ENCODE data around the gene SYNDIG1. TPM values are rescaled to one million over a fixed set of nuclear protein-coding genes. Genes with fewer than 3 reads are reported as not detected.

Gene SYNDIG1
- total RNA-seq, 1 donor: 1.6 TPM

DNA sequence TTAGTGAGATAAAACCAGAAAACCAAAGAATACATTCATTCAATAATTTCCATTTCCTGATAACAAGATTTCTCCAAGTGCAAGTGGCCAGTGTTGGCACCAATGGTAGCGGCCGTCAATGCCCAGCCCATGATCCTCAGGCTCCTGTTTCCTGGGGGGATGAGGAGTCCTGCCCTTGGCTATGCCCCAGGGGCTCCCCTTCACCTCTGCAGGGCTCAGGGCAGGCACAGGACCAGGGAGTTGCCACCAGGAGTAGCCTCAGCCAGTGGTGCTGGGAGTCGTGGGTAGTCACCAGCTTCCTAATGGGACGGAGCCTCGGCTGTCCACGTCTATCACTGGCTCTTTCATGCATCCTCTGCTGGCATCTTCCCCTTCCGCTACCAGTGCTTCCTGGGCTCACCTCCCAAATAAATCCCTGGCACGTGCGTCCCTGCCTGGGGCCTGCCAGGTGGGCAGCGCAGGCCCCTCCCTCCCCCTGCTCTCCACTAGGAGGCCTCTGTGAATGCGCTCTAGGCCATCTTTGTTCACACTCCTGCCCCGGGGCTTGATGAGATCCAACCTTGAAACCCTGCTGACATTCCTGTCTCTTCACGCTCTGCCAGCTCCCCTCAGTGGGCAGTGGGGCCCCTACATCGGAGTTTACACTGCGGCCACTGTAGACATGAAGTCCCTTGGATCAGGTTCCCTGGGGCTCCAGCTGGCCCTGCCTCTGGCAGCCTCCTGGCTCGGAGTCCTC, 215.7 kb downstream of the SYNDIG1 start:
- TF ChIP-seq, protein P1, sequence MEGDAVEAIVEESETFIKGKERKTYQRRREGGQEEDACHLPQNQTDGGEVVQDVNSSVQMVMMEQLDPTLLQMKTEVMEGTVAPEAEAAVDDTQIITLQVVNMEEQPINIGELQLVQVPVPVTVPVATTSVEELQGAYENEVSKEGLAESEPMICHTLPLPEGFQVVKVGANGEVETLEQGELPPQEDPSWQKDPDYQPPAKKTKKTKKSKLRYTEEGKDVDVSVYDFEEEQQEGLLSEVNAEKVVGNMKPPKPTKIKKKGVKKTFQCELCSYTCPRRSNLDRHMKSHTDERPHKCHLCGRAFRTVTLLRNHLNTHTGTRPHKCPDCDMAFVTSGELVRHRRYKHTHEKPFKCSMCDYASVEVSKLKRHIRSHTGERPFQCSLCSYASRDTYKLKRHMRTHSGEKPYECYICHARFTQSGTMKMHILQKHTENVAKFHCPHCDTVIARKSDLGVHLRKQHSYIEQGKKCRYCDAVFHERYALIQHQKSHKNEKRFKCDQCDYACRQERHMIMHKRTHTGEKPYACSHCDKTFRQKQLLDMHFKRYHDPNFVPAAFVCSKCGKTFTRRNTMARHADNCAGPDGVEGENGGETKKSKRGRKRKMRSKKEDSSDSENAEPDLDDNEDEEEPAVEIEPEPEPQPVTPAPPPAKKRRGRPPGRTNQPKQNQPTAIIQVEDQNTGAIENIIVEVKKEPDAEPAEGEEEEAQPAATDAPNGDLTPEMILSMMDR (IDR thresholded peaks at IDR 0.05; ENCODE audit: insufficient read depth, low read length): no peak
- no peak overlapping the region for H3K4me3 ChIP-seq (ENCODE audit: low read depth, low read length)
- DNase-seq (ENCODE audit: low read depth): no peak

DNA sequence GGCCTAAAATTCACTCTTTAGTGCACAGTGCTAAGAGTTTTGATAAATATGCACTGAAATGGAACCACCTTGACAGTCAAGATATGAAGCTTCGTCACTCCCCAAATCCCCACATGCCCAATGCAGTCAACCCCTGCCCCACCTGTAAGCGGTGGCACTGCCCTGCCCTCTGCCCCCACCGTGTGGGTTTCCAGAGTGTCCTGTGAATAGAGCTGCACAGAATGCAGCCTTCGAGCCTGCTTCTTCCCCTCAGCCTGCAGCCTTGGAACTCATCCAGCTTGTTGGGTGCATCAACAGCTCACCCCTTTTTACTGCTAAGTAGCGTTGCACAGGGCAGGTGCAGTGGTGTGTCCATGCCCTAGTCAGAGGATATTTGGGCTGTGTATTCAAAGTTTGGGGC, 216.3 kb downstream of the SYNDIG1 start:
- TF ChIP-seq, protein P1 (IDR thresholded peaks at IDR 0.05; ENCODE audit: insufficient read depth, low read length): no peak
- H3K4me3 ChIP-seq (ENCODE audit: low read depth, low read length): no peak overlapping the region
- no peak for DNase-seq (ENCODE audit: low read depth)

DNA sequence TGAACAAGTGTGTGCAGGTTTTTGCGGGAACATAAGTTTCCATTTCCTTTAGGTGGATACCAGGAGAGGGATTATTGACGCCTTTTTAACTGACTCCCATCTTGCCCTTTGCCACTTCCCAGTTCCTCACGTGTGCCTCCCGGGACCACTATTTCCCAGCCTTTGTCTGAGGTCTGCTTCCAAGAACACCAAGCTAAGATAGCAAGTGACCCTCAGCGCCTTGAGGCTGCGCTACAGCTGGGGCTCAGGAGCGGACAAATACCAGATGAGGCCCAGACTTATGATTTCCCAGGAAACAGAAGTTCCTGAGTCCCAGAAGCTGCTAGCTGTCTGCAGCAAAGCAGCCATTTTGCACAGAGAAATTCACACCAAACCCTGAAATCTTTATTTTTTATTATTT, 216.7 kb downstream of the SYNDIG1 start:
- TF ChIP-seq, protein P1 (IDR thresholded peaks at IDR 0.05; ENCODE audit: insufficient read depth, low read length): no peak
- DNase-seq (ENCODE audit: low read depth): no peak
- no peak overlapping the region for H3K4me3 ChIP-seq (ENCODE audit: low read depth, low read length)

DNA sequence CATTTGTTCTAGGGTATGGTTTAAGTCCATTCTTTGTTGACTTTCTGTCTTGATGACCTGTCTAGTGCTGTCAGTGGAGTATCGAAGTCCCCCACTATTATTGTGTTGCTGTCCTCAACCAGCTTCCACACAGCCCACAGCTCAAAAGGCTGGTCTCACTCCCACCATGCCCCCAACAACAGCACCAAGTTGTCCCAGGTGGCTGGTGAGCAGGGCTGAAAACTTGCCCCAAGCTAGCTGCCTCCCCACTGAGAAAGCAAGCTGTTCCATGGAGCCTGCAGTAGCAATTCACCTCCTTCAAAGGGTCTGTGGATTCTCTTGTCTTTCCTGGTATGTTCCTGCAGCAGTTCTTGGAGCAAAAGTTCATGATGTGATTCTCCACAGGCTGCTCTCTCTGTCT, 221.0 kb downstream of the SYNDIG1 start:
- TF ChIP-seq, protein P1 (IDR thresholded peaks at IDR 0.05; ENCODE audit: insufficient read depth, low read length): no peak
- no peak for DNase-seq (ENCODE audit: low read depth)
- H3K4me3 ChIP-seq (ENCODE audit: low read depth, low read length): no peak overlapping the region

DNA sequence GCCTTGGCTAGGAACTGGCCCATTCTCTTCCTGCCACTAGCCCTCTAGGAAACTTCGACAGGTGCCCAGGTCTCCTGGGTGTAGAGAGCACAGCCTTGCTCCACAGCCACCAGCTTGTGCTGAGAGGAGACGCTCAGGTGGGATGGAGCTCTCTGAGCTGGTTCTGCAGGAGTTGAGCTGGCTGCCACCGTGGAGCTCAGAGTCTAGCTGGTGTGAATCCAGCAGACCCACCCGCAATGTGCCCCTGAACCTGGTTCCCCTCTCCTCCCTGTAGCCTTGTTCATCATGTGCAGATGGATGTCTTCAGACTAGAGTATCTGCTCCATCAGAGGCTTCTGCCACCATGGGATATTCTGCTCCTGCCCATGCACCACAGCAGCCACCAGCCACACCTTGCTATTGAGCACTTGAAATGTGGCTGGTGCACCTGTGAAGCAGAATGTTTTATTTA, 222.5 kb downstream of the SYNDIG1 start:
- no peak for DNase-seq (ENCODE audit: low read depth)
- TF ChIP-seq, protein P1 (IDR thresholded peaks at IDR 0.05; ENCODE audit: insufficient read depth, low read length): no peak
- H3K4me3 ChIP-seq (ENCODE audit: low read depth, low read length): no peak overlapping the region

DNA sequence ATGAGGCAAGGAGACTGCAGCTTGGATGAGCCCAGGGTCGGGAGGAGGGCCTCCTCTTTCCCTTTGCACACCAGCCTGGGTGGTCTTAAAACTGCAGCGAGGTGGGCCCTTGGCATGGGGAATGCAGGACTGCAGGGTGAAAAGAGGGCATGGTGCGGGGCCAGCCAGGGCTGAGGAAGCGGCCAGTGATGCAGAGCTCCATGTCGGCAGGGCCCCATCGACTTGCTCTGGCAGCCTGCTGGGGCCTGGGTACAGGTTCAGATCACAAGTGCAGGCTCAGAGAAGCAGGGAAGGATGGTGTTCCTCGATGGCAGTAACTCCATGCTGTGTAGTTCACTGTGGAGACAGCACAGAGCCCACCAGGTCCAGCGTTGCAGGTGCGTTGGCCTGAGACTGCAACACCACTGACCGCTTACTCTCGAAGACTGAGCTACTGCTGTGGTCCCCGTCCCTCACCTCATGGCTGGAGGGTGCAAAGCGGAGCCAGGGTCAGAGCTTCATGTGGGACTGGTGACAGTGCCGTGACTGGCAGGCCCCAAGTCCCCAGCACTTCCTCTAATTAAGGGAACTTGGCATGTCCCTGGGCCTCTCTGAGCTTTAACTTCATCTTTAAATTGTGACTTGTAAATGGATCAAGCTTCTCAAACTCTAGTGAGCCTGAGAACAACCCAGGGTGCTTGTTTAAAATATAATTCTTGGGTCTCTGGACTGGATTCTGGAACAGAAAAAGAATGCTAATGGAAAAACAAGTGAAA, 223.2 kb downstream of the SYNDIG1 start:
- TF ChIP-seq, protein P1 (IDR thresholded peaks at IDR 0.05; ENCODE audit: insufficient read depth, low read length): no peak

More for the DNA sequence above, 223.2 kb downstream of the SYNDIG1 start:
- no peak overlapping the region for H3K4me3 ChIP-seq (ENCODE audit: low read depth, low read length)
- DNase-seq (ENCODE audit: low read depth): no peak
